Ovary (tissue), 3 donors: Measurements from ENCODE around the gene RAB8A.

Experiments
- EP300 ChIP-seq: sonication (generic); formaldehyde crosslinking; IDR thresholded peaks from one replicate; pipeline ENCODE4 v1.6.1; 2017; ENCODE audit warnings: antibody characterized with exemption
- POLR2A ChIP-seq: fragments of 450-650 bp; IDR thresholded peaks from one replicate; pipeline ENCODE4 v1.6.1; 2017; ENCODE audit warnings: antibody characterized with exemption, mild to moderate bottlenecking, moderate library complexity
- TF ChIP-seq, protein P1 (sequence below), 3 donors: fragments of 450-650 bp in 2 of 3; fragments of 200-600 bp in 1 of 3; IDR thresholded peaks; one replicate each; pipeline versions ENCODE4 v1.5.1 to v1.8.0; 2016 to 2022; ENCODE audit warnings: antibody characterized with exemption in 3 of 3, mild to moderate bottlenecking in 1 of 3
- donor health status: DM: no; HTN: no; CAD: no.

GRCh38 chr19:16078759-16079707 lies 32.7 kb upstream of the RAB8A start:
- TF ChIP-seq, protein P1, sequence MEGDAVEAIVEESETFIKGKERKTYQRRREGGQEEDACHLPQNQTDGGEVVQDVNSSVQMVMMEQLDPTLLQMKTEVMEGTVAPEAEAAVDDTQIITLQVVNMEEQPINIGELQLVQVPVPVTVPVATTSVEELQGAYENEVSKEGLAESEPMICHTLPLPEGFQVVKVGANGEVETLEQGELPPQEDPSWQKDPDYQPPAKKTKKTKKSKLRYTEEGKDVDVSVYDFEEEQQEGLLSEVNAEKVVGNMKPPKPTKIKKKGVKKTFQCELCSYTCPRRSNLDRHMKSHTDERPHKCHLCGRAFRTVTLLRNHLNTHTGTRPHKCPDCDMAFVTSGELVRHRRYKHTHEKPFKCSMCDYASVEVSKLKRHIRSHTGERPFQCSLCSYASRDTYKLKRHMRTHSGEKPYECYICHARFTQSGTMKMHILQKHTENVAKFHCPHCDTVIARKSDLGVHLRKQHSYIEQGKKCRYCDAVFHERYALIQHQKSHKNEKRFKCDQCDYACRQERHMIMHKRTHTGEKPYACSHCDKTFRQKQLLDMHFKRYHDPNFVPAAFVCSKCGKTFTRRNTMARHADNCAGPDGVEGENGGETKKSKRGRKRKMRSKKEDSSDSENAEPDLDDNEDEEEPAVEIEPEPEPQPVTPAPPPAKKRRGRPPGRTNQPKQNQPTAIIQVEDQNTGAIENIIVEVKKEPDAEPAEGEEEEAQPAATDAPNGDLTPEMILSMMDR (IDR thresholded peaks at IDR 0.05) = no peak
- no peak for TF ChIP-seq POLR2A
- TF ChIP-seq EP300 = peak; percentile 30
